H9 (cell line): ENCODE results near the gene TUB. TPM values are rescaled to one million over a fixed set of nuclear protein-coding genes. Genes with fewer than 3 reads are reported as not detected.

Source experiments
- DNase-seq: peaks from one replicate; pipeline ENCODE4 v3.0.0-alpha.2; 2017
- H2AFZ ChIP-seq: one replicate; pipeline ENCODE4 v1.6.1; 2013; ENCODE audit warnings: mild to moderate bottlenecking, low read length, control low read depth, moderate library complexity
- H2AK5ac ChIP-seq: 2 replicates; pipeline ENCODE4 v1.6.1; 2013; ENCODE audit warnings: low read length, control low read depth, mixed read lengths; ENCODE audit not compliant: insufficient read length
- H2BK120ac ChIP-seq: one replicate; pipeline ENCODE4 v1.6.1; 2013; ENCODE audit warnings: low read depth, mild to moderate bottlenecking, low read length, control low read depth, inconsistent platforms; ENCODE audit not compliant: poor library complexity, severe bottlenecking
- H2BK12ac ChIP-seq: 2 replicates; pipeline ENCODE4 v1.6.1; 2013; ENCODE audit warnings: low read length, control low read depth, mixed read lengths, low read depth; ENCODE audit not compliant: insufficient read length
- H2BK15ac ChIP-seq: 2 replicates; pipeline ENCODE4 v1.6.1; 2013; ENCODE audit warnings: low read depth, low read length, control low read depth
- H2BK20ac ChIP-seq: one replicate; pipeline ENCODE4 v1.6.1; 2013; ENCODE audit warnings: low read depth, mild to moderate bottlenecking, low read length, control low read depth, inconsistent platforms; ENCODE audit not compliant: poor library complexity, severe bottlenecking
- H2BK5ac ChIP-seq: 2 replicates; pipeline ENCODE4 v1.6.1; 2013; ENCODE audit warnings: low read length, control low read depth, mixed read lengths; ENCODE audit not compliant: insufficient read length
- H3K14ac ChIP-seq: 2 replicates; pipeline ENCODE4 v1.6.1; 2013; ENCODE audit warnings: low read length, control low read depth; ENCODE audit not compliant: insufficient read depth
- H3K18ac ChIP-seq: 2 replicates; pipeline ENCODE4 v1.6.1; 2013; ENCODE audit warnings: low read depth, mild to moderate bottlenecking, mixed read lengths, low read length, control low read depth; ENCODE audit not compliant: insufficient read length
- H3K23ac ChIP-seq: 2 replicates; pipeline ENCODE4 v1.6.1; 2013; ENCODE audit warnings: low read length, control low read depth, mixed read lengths, low read depth; ENCODE audit not compliant: insufficient read length
- H3K23me2 ChIP-seq: 2 replicates; pipeline ENCODE4 v1.6.1; 2013; ENCODE audit warnings: low read depth, mild to moderate bottlenecking, mixed read lengths, low read length, control low read depth; ENCODE audit not compliant: insufficient read length, poor library complexity, severe bottlenecking
- H3K27ac ChIP-seq: 2 replicates; pipeline ENCODE4 v1.5.1; 2013; ENCODE audit warnings: low read length, control low read depth, mixed read lengths, low read depth; ENCODE audit not compliant: insufficient read length
- H3K27me3 ChIP-seq: 2 replicates; pipeline ENCODE4 v1.6.1; 2013; ENCODE audit warnings: low read length, control low read depth, inconsistent platforms; ENCODE audit not compliant: insufficient read depth
- H3K4ac ChIP-seq: 2 replicates; pipeline ENCODE4 v1.6.1; 2013; ENCODE audit warnings: low read depth, mild to moderate bottlenecking, control low read depth, inconsistent platforms, low read length, moderate library complexity
- H3K4me1 ChIP-seq: 2 replicates; pipeline ENCODE4 v1.6.1; 2013; ENCODE audit warnings: low read length, control low read depth, inconsistent platforms; ENCODE audit not compliant: insufficient read depth
- H3K4me2 ChIP-seq: 2 replicates; pipeline ENCODE4 v1.6.1; 2013; ENCODE audit warnings: low read length, control low read depth, mixed read lengths; ENCODE audit not compliant: insufficient read length, insufficient read depth
- H3K56ac ChIP-seq: 2 replicates; pipeline ENCODE4 v1.6.1; 2013; ENCODE audit warnings: low read depth, mild to moderate bottlenecking, mixed read lengths, low read length, control low read depth; ENCODE audit not compliant: insufficient read length
- H3K79me1 ChIP-seq: 2 replicates; pipeline ENCODE4 v1.6.1; 2013; ENCODE audit warnings: low read depth, mild to moderate bottlenecking, moderate library complexity, low read length, control low read depth, inconsistent platforms; ENCODE audit not compliant: insufficient read depth, poor library complexity, severe bottlenecking
- H3K79me2 ChIP-seq: 2 replicates; pipeline ENCODE4 v1.6.1; 2013; ENCODE audit warnings: low read length, control low read depth, inconsistent platforms; ENCODE audit not compliant: insufficient read depth
- H3K9ac ChIP-seq: 2 replicates; pipeline ENCODE4 v1.6.1; 2013; ENCODE audit warnings: low read length, control low read depth, mixed read lengths; ENCODE audit not compliant: insufficient read length; ENCODE audit errors: extremely low read depth
- H3K9me3 ChIP-seq: one replicate; pipeline ENCODE4 v1.6.1; 2013; ENCODE audit warnings: low read depth, low read length, inconsistent platforms; ENCODE audit not compliant: control insufficient read depth
- H3T11ph ChIP-seq: one replicate; pipeline ENCODE4 v1.6.1; 2013; ENCODE audit warnings: mild to moderate bottlenecking, low read length, control low read depth, inconsistent platforms
- H4K20me1 ChIP-seq: one replicate; pipeline ENCODE4 v1.6.1; 2013; ENCODE audit not compliant: control insufficient read depth, insufficient read length, insufficient read depth
- H4K5ac ChIP-seq: 2 replicates; pipeline ENCODE4 v1.6.1; 2013; ENCODE audit warnings: low read depth, mild to moderate bottlenecking, mixed read lengths, low read length, control low read depth; ENCODE audit not compliant: insufficient read length
- H4K8ac ChIP-seq: replicated peaks from 2 replicates; pipeline ENCODE4 v1.6.1; 2013; ENCODE audit warnings: low read length, control low read depth, mixed read lengths, low read depth; ENCODE audit not compliant: insufficient read length
- H4K91ac ChIP-seq: 2 replicates; pipeline ENCODE4 v1.6.1; 2013; ENCODE audit warnings: low read depth, mild to moderate bottlenecking, moderate library complexity, mixed read lengths, low read length, control low read depth; ENCODE audit not compliant: insufficient read length
- H3K27ac Mint-ChIP-seq, 3 experiments: 2 replicates in 2 of 3; 3 replicates in 1 of 3; pipeline ENCODE4 v1.8.0; 2020 to 2021; ENCODE audit warnings: mixed read lengths in 3 of 3, mild to moderate bottlenecking in 1 of 3, moderate library complexity in 1 of 3
- H3K27me3 Mint-ChIP-seq: 2 replicates; pipeline ENCODE4 v1.8.0; 2021; ENCODE audit warnings: low read depth, mild to moderate bottlenecking, moderate library complexity, mixed read lengths
- H3K36me3 Mint-ChIP-seq, 3 experiments: 2 replicates in 2 of 3; 3 replicates in 1 of 3; pipeline ENCODE4 v1.8.0; 2020 to 2021; ENCODE audit warnings: low read depth in 3 of 3, mixed read lengths in 3 of 3; ENCODE audit not compliant: insufficient read depth in 1 of 3
- H3K4me1 Mint-ChIP-seq, 2 experiments: 2 replicates each; pipeline ENCODE4 v1.8.0; 2020; ENCODE audit warnings: mixed read lengths in 2 of 2
- H3K4me3 Mint-ChIP-seq, 2 experiments: 2 replicates in 1 of 2; 3 replicates in 1 of 2; pipeline ENCODE4 v1.8.0; 2020 to 2021; ENCODE audit warnings: mild to moderate bottlenecking in 2 of 2, mixed read lengths in 2 of 2, moderate library complexity in 1 of 2
- H3K9me3 Mint-ChIP-seq, 2 experiments: 2 replicates in 1 of 2; 3 replicates in 1 of 2; pipeline ENCODE4 v1.8.0; 2020; ENCODE audit warnings: mild to moderate bottlenecking in 2 of 2, mixed read lengths in 2 of 2, moderate library complexity in 1 of 2
- CTCF ChIP-seq: fragments of 200-600 bp; sonication (generic); conservative IDR thresholded peaks from 3 replicates; pipeline ENCODE4 v1.8.0; 2021; ENCODE audit warnings: antibody characterized with exemption, mild to moderate bottlenecking
- WGBS: extraction: QIAGEN DNeasy Blood & Tissue Kit; methylation state at CpG from one replicate; pipeline ENCODE4 v1.1.7; 2013; ENCODE audit warnings: missing lambda C conversion rate, low lambda C conversion rate, mixed read lengths; ENCODE audit not compliant: insufficient read length; ENCODE audit errors: extremely low coverage; 5-methylcytosine and 5-hydroxymethylcytosine counted together
- long read RNA-seq: library from polyadenylated mRNA; unstranded; transcript quantifications from one replicate; pipeline ENCODE4 v2.0.0, GENCODE V29; 2020
- total RNA-seq: library from RNA; stranded (reverse); gene quantifications from 2 replicates; pipeline ENCODE4 v1.2.1, GENCODE V29; 2021

TUB gene
- 14.8 and 14.9 TPM in 2 replicates for total RNA-seq
- long read RNA-seq, partial matches to known transcripts, result 0 of 8 reads
- long read RNA-seq, other reads (novel, unspliced or antisense), result 8 of 8 reads

- H3K27ac Mint-ChIP-seq, result no peak within 1 kb of the TSS
- Histone ChIP-seq H4K8ac (no peak within 1 kb of the TSS), H3K9ac (peak within 1 kb of the TSS; percentile 11), H3K79me2 (no peaks in the 10 kb centered on the region), H4K20me1 (no peaks in the 10 kb centered on the region), H3K9me3 (no peaks in the 10 kb centered on the region), H3K18ac (peak within 1 kb of the TSS; percentile 59), H2BK5ac (no peak within 1 kb of the TSS), H2BK15ac (no peak within 1 kb of the TSS), H2AK5ac (no peak within 1 kb of the TSS), H3K27me3 (peaks cover 2% of the 10 kb centered on the region; the same call in 1 of the 2 replicates), H2BK120ac (no peak within 1 kb of the TSS), H3K4me1 (peaks cover 10% of the 10 kb centered on the region; the same call in 1 of the 2 replicates), H4K91ac (no peak within 1 kb of the TSS), H3K23ac (no peak within 1 kb of the TSS), H3K4ac (no peak within 1 kb of the TSS), H3K79me1 (no peaks in the 10 kb centered on the region), H3T11ph (no peak within 1 kb of the TSS), H3K14ac (peak within 1 kb of the TSS; percentile 74), H2BK20ac (no peak within 1 kb of the TSS), H3K56ac (no peak within 1 kb of the TSS), H2AFZ (no peak within 1 kb of the TSS), H2BK12ac (no peak within 1 kb of the TSS), H3K27ac (no peak within 1 kb of the TSS), H3K23me2 (peaks cover 6% of the 10 kb centered on the region), H3K4me2 (peak within 1 kb of the TSS; percentile 68), H4K5ac (no peak within 1 kb of the TSS)
- peak; percentile 57 for DNase-seq
- WGBS, result no CpG with 5 or more reads among the region's 104 CpGs
- H3K27me3 Mint-ChIP-seq, result peaks cover 59% of the 10 kb centered on the region
- H3K36me3 Mint-ChIP-seq, result no peaks in the 10 kb centered on the region; a peak in 1 of 7 replicates
- no peak; the same call in 2 of the 3 replicates for TF ChIP-seq CTCF
- H3K9me3 Mint-ChIP-seq, result no peaks in the 10 kb centered on the region
- H3K4me1 Mint-ChIP-seq, result peaks cover 45 to 46% of the 10 kb centered on the region in 2 experiments
- H3K4me3 Mint-ChIP-seq, result peak within 1 kb of the TSS; percentile 73 to 85
Observed at GRCh38 chr11:8080674-8081590, at the start of gene TUB. TUB (plus strand) TSS chr11:8081211; CDS start chr11:8081511, 300 bp downstream.
